BE2C (cell line): ENCODE results near the gene NRARP.

Experiments used
- DNase-seq: peaks from one replicate; pipeline ENCODE4 v3.0.0-alpha.2; 2020
- H3K27me3 ChIP-seq: fragments of 250-450 bp; sonication (Bioruptor Pico); 2 replicates; pipeline ENCODE4 v1.5.1; 2020; ENCODE audit warnings: mild to moderate bottlenecking
- H3K36me3 ChIP-seq: fragments of 250-450 bp; sonication (Bioruptor Pico); 2 replicates; pipeline ENCODE4 v1.5.1; 2020; ENCODE audit warnings: mild to moderate bottlenecking
- H3K4me1 ChIP-seq: fragments of 250-450 bp; sonication (Bioruptor Pico); 2 replicates; pipeline ENCODE4 v1.5.1; 2020
- H3K4me3 ChIP-seq: 2 replicates; pipeline ENCODE4 v1.5.1; 2011; ENCODE audit warnings: low read depth, low read length
- H3K9me3 ChIP-seq: fragments of 250-450 bp; sonication (Bioruptor Pico); 2 replicates; pipeline ENCODE4 v1.5.1; 2020
- CTCF ChIP-seq: IDR thresholded peaks from 2 replicates; pipeline ENCODE4 v1.5.1; 2012; ENCODE audit warnings: mild to moderate bottlenecking, low read depth, low read length

Gene NRARP

GRCh38 chr9:137254624-137255447, 47.2 kb downstream of the NRARP start, which contains the start of gene NELFB:
TSS of gene NELFB (plus strand) at chr9:137255327.
- peak; percentile 97 for DNase-seq
- H3K4me3 ChIP-seq: peak within 1 kb of the TSS; percentile 93
- peaks cover 19% of the 10 kb centered on the region for H3K36me3 ChIP-seq
- H3K27me3 ChIP-seq: no peaks in the 10 kb centered on the region
- H3K4me1 ChIP-seq: peaks cover 4% of the 10 kb centered on the region
- no peak for TF ChIP-seq CTCF
- no peaks in the 10 kb centered on the region for H3K9me3 ChIP-seq

- no peak for DNase-seq
- peak overlapping the region; percentile 75 for H3K4me3 ChIP-seq
- H3K4me1 ChIP-seq: peaks cover 4% of the 10 kb centered on the region
Measured at GRCh38 chr9:137253717-137254623, 48.1 kb downstream of the NRARP start.

GRCh38 chr9:137252555-137253506, 49.2 kb downstream of the NRARP start:
- no peak overlapping the region for H3K4me3 ChIP-seq
- peaks cover 4% of the 10 kb centered on the region for H3K4me1 ChIP-seq
- no peak for DNase-seq
- H3K36me3 ChIP-seq: peaks cover 10% of the 10 kb centered on the region
- TF ChIP-seq CTCF: no peak
- H3K9me3 ChIP-seq: no peaks in the 10 kb centered on the region
- H3K27me3 ChIP-seq: no peaks in the 10 kb centered on the region

More at GRCh38 chr9:137253717-137254623, 48.1 kb downstream of the NRARP start:
- no peak for TF ChIP-seq CTCF
- Histone ChIP-seq H3K27me3 (no peaks in the 10 kb centered on the region), H3K36me3 (peaks cover 15% of the 10 kb centered on the region), H3K9me3 (no peaks in the 10 kb centered on the region)

- H3K9me3 ChIP-seq: no peaks in the 10 kb centered on the region
- H3K27me3 ChIP-seq: no peaks in the 10 kb centered on the region
- no peak for TF ChIP-seq CTCF
- DNase-seq: no peak
- peaks cover 6% of the 10 kb centered on the region for H3K36me3 ChIP-seq
- no peak overlapping the region for H3K4me3 ChIP-seq
- H3K4me1 ChIP-seq: peaks cover 4% of the 10 kb centered on the region
Measured at GRCh38 chr9:137251490-137252268, 50.4 kb downstream of the NRARP start.

- peaks cover under 1% of the 10 kb centered on the region; the same call in 1 of the 2 replicates for H3K4me1 ChIP-seq
- no peak for DNase-seq
- no peaks in the 10 kb centered on the region for H3K27me3 ChIP-seq
- no peak within 1 kb of the TSS for H3K4me3 ChIP-seq
- no peaks in the 10 kb centered on the region for H3K9me3 ChIP-seq
- no peak for TF ChIP-seq CTCF
- H3K36me3 ChIP-seq: peaks cover under 1% of the 10 kb centered on the region; the same call in 1 of the 2 replicates
Measured at GRCh38 chr9:137251194-137251461, 50.9 kb downstream of the NRARP start, which contains the start of gene STPG3. TSS of gene STPG3 (plus strand) at chr9:137251286. CDS start at chr9:137251287, 1 bp downstream.
